Fibroblast of skin of scalp (primary cell): Measurements from ENCODE around the gene BMERB1. TPM values are rescaled to one million over a fixed set of nuclear protein-coding genes. Genes with fewer than 3 reads are reported as not detected.
"Not testable (repeated sequence)": the region's sequence is repeated elsewhere in the genome, so short reads cannot be mapped to it uniquely, and the experiment has no call there.

ENCODE experiments used
- DNase-seq: peaks from one replicate; pipeline ENCODE4 v3.0.0-alpha.2; 2013
- polyA plus RNA-seq, 2 experiments: library from polyadenylated mRNA; unstranded; fragments of 120-200 nt; gene quantifications; one replicate each; pipeline ENCODE4 v1.2.1, GENCODE V29; 2013; ENCODE audit not compliant: insufficient read length in 2 of 2

The BMERB1 gene
- 152 TPM for polyA plus RNA-seq (2013, experiment 1 of 2; ENCODE audit: insufficient read length)
- polyA plus RNA-seq (2013, experiment 2 of 2; ENCODE audit: insufficient read length), result 140 TPM

GRCh38 chr16:15434425-15435215, at the start of gene BMERB1:
BMERB1 (plus strand) TSS chr16:15434588; CDS start chr16:15434654, 66 bp downstream.
- DNase-seq, result peak; percentile 89

DNA sequence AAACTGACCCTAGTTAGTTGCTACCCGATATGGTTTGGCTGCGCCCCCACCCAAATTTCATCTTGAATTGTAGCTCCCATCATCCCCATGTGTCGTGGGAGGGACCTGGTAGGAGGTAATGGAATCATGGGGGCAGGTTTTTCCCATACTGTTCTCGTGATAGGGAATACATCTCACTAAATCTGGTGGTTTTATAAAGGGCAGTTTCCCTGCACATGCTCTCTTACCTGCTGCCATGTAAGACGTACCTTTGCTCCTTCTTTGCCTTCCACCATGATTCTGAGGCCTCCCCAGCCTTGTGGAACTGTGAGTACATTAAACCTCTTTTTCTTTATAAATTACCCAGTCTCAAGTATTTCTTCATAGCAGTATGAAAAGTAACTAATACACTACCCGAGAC, 46.3 kb upstream of the BMERB1 start:
- DNase-seq, result not testable (repeated sequence)

GRCh38 chr16:15389916-15390315, 44.5 kb upstream of the BMERB1 start:
- DNase-seq, result not testable (repeated sequence)

DNA sequence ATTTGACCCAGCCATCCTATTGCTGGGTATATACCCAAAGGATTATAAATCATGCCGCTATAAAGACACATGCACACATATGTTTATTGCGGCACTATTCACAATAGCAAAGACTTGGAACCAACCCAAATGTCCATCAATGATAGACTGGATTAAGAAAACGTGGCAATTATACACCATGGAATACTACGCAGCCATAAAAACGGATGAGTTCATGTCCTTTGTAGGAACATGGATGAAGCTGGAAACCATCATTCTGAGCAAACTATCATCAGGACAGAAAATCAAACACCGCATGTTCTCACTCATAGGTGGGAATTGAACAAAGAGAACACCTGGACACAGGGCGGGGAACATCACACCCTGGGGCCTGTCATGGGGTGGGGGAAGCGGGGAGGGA, 41.4 kb upstream of the BMERB1 start:
- not testable (repeated sequence) for DNase-seq

DNA sequence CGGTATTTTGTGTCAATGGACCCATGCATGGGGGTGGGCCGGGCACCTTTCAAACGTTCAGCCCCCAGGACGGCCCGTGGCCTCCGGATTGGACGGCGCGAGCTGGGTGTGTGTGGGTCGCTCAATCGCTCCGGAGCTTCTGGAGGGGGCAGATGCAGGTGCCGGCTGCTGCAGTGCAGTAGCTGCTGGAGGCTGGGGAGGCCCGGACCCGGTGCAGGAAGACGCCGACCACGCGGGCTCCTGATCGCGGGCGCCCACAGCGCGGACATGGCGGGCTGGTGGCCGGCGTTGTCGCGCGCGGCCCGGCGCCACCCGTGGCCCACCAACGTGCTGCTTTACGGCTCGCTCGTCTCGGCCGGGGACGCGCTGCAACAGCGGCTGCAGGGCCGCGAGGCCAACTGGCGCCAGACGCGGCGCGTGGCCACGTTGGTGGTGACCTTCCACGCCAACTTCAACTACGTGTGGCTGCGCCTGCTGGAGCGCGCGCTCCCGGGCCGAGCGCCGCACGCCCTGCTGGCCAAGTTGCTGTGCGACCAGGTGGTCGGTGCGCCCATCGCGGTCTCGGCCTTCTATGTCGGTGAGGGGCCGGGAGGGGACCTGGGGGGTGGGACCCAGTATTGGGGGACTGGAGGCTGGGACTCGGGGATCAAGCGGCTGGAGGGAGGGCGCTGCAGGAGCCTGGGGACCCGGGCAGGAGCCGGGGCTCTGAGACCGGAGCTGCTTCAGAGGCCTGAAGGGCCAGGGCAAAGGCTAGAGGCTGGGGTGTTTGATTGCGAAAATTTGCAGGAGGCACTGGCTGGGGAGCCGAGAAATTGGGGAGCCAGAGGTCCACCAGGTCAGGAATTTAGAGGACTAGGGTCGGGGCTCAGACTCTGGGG, 38.5 kb upstream of the BMERB1 start, which contains the start of gene MPV17L:
Gene MPV17L (plus strand): TSS at position 124 of the 878 bp plus-strand sequence. CDS start 144 bp downstream, at position 268.
- DNase-seq, result not testable (repeated sequence)

DNA sequence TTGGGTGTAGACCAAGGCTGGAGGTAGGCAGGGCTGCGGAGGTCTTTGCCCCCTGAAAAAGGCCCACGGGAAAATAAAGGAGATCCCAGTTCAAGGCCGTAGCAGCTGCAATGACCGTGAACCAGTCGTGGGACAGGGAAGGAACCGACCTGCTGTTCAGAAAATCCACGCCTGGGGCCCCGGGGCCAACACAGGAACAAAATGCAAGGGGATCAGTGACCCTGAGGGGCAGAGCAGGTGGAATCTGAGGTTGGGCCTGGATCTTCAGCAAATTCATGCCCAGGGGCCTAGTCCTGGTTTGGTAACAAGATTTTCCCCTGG, 37.9 kb upstream of the BMERB1 start:
- not testable (repeated sequence) for DNase-seq

DNA sequence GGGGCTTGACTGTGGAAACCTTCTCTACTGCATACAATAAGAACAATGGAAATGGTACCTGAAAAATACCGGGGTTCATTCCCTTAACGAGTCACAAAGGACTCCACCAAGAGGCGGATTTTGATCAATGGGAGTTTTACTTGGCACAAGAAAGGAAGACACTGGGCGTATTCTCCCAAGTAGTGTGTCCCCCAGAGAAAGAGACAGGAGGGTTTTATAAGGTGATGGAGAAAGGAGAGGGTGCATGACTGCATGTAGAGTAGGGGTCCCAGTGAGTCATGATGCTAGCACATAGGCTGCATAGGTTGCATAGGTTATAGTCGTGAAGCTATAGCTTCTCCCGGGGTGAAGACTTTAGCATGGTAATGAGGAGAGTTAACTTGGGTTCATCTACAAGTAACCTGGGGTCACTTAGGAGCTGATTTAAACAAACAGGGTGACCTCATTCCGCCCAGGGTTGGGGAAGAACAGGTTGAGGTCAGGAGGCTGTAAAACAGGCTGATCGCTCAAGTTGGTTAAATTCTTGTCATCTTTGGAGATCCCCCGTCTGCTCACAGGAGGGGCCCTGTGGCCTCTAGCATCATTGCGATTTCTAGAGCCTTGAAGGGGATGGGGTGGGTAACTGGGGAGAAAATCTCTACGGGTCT, 37.3 kb upstream of the BMERB1 start:
- DNase-seq, result no peak

- no peak for DNase-seq
These were observed 35.6 kb upstream of the BMERB1 start for GRCh38 chr16:15398618-15399316.

DNA sequence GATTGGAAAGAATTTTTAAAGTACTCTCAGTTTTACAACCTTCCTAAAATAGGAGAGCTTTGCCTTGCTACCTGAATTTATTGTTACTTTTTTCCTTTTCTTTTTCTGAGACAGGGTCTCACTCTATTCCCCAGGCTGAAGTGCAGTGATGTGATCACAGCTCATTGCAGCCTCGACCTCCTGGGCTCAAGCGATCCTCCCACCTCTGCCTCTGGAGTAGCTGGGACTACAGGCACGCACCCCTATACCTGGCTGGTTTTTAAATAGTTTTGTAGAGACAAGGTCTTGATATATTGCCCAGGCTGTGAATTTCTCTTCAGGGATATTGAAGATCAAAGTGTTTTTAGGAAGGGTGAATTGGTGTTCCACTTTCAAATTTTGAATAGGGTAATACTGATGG, 35.1 kb upstream of the BMERB1 start:
- no peak for DNase-seq

DNA sequence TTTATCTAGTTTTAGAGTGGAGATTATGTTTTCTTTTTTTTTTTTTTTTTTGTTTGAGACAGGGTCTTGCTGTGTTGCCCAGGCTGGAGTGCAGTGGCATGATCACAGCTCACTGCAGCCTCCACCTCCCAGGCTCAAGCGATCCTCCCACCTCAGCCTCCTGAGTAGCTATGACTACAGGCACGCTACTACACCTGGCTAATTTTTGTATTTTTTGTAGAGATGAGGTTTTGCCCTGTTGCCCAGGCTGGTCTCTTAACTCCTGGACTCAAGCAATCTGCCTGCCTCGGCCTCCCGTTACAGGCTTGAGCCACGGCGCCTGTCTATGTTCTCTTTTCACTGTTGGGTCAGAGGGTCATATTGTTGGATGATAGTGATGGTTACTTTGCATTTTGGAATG, 34.1 kb upstream of the BMERB1 start:
- DNase-seq, result not testable (repeated sequence)

DNA sequence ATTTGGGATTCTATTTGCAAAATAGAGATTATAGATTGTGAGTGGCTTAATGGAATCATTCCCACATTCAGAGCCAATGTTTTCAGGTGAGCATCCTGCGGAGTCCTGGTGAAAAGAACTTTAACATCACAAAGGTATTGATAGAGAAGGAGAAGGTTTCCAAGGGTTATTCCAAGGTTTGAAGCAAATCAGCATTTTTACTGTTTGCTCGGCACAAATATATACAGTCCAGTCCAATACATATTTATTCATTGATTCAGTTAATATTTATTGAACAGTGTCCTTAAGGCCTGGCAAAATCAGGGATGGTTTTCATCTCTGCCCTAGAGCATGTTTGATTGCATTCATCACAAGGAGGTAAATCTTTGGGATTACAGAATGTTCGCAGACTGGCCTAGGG, 32.4 kb upstream of the BMERB1 start:
- DNase-seq, result no peak

- DNase-seq, result no peak
These were observed 30.9 kb upstream of the BMERB1 start for GRCh38 chr16:15403392-15403995.

DNA sequence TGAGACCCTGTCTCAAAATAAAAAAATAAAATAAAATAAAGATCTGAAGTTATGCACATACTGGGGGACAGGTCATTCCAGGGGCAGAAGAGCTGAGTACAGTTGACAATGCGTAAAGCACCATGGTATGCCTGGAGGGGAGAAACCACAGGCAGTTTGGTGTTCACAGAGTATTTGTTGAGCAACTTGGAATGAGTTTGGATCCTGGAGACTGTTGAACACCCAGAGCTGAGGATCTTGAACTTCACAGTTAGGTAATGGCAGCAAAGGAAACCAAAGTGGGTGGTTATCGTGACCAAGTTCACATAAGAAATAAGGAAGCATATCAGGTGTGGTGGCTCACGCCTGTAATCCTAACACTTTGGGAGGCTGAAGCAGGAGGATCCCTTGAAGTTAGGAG, 30.3 kb upstream of the BMERB1 start:
- not testable (repeated sequence) for DNase-seq

DNA sequence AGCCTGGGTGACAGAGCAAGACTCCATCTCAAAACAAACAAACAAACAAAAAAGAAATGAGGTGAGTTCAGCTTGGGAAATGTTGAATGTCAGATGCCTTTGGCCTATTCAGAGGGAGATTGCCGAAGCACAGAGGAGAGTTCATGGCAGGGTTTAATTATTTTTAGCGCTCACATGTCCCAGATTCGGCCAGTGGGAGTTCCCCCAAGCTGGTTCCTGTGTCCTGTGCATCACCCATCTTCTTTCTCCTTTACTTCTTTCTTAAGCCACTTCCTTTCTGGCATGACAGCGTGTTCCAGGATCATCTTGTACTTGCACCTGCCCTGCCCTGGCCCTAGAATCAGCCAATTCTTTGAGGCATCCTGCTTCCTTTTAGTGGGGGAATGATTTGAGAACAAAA, 29.6 kb upstream of the BMERB1 start:
- DNase-seq, result no peak

DNA sequence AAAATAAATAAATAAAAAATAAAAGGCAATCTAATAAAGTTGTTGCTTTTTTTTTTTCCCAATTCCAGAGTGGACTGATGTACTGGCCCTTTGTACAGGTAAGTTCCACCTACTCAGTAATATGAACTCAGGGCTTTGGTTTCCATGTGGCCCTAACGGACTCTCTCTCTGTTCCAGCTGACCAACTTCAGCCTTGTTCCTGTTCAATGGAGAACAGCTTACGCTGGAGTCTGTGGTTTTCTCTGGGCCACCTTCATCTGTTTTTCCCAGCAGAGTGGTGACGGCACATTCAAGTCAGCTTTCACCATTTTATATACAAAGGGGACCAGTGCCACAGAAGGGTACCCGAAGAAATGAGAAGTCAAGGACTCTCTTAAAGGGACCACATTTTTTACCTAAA, 26.6 kb upstream of the BMERB1 start:
- not testable (repeated sequence) for DNase-seq

- DNase-seq, result not testable (repeated sequence)
These were observed 24.9 kb upstream of the BMERB1 start for GRCh38 chr16:15409476-15409875.

DNA sequence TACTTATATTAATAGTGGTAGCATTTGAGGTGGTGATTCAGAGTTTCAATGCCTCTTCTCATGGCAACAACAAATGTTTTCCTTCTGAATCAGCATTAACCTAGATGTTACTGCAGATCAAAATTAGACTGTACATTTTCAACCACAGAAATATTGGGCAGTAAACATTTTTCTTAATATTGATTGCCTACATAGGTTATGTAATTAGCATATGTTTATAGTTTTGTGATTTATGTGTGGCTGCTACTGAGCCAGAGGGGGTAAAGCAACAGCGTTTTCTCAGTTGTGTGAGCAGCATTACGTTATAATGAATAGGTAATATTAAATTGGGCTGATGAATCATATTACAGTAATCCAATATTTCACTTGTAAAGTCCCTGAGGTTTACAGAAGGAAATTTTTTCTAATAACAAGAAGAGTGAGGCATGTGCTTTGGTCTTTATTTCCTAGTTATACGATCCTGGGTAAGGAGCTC, 18.8 kb upstream of the BMERB1 start:
- peak; percentile 18 for DNase-seq

- no peak for DNase-seq
These were observed 17.2 kb upstream of the BMERB1 start for GRCh38 chr16:15417197-15417596.

GRCh38 chr16:15418206-15418605, 16.2 kb upstream of the BMERB1 start:
- no peak for DNase-seq

- not testable (repeated sequence) for DNase-seq
These were observed 12.7 kb upstream of the BMERB1 start for GRCh38 chr16:15421696-15422095.

DNA sequence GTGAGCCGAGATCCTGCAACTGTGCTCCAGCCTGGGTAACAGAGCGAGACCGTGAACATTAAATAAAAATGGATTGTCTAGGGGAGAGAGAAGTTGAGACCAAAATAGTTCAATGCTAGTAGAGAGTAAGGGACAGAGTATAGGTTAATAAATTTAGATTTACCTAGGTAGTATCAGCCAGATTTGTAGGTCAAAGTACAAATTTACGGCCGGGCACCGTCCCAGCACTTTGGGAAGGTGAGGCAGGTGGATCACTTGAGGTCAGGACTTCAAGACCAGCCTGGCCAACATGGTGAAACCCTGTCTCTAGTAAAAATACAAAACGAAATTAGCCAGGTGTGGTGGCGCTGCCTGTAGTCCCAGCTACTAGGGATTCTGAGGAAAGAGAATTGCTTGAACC, 12.2 kb upstream of the BMERB1 start:
- DNase-seq, result no peak

GRCh38 chr16:15425861-15426260, 8.5 kb upstream of the BMERB1 start:
- no peak for DNase-seq
